ENCODE measurements around the gene BRMS1L.
"Not testable (repeated sequence)": the region's sequence is repeated elsewhere in the genome, so short reads cannot be mapped to it uniquely, and the experiment has no call there.

The BRMS1L gene, protein sequence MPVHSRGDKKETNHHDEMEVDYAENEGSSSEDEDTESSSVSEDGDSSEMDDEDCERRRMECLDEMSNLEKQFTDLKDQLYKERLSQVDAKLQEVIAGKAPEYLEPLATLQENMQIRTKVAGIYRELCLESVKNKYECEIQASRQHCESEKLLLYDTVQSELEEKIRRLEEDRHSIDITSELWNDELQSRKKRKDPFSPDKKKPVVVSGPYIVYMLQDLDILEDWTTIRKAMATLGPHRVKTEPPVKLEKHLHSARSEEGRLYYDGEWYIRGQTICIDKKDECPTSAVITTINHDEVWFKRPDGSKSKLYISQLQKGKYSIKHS

DNA sequence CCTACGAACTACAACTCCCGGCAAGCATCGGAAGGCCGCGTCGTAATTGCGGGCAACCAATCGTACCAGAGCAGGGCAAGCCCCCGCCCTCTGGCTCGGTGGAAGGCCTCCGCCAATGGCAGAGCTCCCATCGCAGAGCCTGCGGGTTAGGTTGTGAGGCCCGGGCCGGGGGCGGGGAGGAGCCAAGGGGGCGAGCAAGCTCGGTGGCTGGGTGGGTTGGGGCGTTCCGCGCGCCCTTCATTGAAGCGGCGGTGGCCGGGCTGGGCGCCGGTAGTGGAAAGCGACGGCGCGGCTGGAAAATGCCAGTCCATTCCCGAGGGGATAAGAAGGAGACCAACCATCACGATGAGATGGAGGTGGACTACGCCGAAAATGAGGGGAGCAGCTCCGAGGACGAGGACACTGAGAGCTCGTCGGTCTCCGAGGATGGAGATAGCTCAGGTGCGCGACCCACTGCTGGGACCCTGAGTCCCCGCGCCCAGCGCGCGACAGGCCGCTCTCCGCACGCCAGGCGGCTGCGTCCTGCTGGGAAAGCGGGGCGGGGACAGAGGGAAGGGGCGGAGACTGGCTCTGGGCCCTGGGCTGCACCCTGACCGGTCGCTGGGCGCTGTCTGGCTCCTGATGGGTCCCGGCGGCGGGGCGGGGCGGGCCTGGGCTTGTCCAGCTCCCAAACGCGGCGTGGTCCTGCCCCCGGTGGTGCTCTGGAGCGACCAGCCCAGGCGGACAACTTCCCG lies at the start of gene BRMS1L:
Gene BRMS1L, plus strand, starts transcription at position 121 of the 734 bp plus-strand sequence. Its CDS starts 179 bp downstream, at position 300.
- peak; percentile 94 for DNase-seq (ENCODE audit: low read depth)

DNA sequence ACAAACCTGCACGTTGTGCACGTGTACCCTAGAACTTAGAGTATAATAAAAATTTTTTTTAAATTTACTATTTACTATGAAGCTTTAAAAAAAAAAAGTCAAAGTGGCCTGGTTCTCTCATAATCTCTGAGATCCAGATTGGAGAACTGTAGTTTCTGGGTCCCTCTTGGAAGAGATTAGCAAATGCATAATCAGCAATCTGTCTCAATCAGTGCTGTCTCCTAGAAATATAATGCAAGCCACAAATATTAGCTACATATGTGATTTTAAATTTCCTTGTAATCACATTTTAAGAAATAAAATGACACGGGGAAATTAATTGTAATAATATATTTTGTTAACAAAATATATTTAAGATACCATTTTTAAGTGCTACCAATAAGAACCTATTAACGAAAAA lies 49.3 kb upstream of the BRMS1L start:
- no peak for DNase-seq (ENCODE audit: low read depth)

GRCh38 chr14:35777550-35777949 lies 48.6 kb upstream of the BRMS1L start:
- DNase-seq (ENCODE audit: low read depth): not testable (repeated sequence)

DNA sequence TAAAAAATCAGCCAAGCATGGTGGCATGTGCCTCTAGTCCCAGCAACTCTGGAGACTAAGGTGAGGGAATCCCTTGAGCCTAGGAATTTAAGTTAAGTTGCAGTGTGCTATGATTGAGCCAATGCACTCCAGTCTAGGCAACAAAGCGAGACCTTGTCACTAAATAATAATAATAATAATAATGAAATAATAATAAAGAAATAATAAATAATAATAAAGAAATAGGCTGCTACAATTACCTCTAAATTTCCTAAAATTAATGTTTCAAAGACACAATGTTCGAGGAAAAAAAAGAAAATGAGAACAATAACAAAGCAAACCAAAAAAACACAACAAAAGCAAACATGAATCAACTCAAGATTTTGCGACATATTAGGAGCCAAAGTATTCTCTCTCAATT lies 46.8 kb upstream of the BRMS1L start:
- no peak for DNase-seq (ENCODE audit: low read depth)

DNA sequence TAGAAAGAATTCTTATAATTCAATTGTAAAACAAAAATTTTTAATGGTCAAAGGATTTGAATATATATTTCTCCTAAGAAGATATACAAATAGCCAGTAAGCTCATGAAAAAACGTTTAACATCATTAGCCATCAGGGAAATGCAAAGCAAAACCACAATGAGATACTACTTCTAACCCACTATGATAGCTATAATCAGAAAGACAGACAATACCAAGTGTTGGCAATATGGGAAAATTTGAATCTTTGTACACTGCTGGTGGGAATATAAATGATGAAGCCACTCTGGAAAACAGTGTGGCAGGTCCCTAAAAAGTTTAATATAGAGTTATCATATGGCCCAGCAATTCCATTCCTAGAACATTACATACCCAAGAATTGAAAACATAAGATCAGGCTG lies 42.4 kb upstream of the BRMS1L start:
- DNase-seq (ENCODE audit: low read depth): no peak

- no peak for DNase-seq (ENCODE audit: low read depth)
These were observed 39.3 kb upstream of the BRMS1L start for GRCh38 chr14:35786856-35787255.

DNA sequence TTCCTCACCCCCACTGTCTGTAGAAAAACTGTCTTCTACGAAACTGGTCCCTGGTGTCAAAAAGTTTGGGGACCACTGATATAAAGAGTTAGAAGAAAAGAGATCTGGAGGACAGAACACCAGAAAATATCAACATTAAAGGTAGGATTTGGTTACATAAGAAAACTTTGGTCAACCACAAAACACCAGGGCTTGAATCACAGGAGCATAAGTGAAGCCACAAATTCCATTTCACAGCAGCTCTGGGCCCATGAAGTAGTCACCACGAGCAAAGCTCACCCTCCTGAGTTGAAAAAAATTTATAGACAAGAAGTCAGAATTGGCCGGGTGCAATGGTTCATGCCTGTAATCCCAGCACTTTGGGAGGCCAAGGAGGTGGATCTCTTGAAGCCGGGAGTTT lies 36.5 kb upstream of the BRMS1L start:
- DNase-seq (ENCODE audit: low read depth): no peak

GRCh38 chr14:35797796-35798195 lies 28.3 kb upstream of the BRMS1L start:
- no peak for DNase-seq (ENCODE audit: low read depth)

DNA sequence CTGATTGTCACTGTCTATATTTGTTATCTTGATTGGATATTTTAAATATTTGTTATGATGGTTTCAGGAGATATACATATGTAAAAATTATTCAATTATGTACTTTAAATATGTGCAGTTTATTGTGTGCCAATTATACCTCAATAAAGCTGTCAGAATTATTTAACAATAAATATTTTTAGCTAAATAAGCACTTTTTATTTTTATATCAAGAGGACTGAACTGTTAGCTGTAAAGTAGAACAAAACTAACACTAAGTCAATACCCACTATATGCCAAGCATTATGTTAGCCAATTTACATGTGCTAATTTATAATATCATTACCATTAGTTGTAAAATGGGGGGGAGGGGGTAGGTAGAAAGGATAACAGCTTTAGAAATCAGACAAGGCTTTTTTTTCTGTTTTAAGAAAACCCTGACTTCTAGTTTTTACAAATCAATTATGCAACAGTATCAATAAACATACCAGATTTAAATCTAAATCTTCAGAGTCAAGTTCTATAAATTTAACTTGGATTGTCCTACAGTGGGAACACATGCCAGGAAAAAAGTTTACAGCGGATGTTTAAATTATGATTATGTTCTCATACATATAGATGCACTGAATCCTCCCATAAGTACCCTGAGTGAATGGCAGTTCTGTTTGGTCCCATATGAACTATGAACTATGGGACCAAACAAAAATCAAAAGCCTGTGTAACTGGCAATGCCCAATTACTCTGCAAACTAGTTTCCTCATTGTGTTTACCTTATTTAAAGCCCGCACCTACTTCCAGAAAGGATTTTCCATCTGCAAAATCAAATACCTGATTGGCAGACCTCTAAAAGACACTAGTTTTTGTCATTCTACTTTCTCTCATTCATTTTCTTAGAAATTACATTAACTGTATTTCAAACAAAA lies 19.9 kb upstream of the BRMS1L start:
- DNase-seq (ENCODE audit: low read depth): no peak

GRCh38 chr14:35807131-35807961 lies 18.8 kb upstream of the BRMS1L start:
- no peak for DNase-seq (ENCODE audit: low read depth)

DNA sequence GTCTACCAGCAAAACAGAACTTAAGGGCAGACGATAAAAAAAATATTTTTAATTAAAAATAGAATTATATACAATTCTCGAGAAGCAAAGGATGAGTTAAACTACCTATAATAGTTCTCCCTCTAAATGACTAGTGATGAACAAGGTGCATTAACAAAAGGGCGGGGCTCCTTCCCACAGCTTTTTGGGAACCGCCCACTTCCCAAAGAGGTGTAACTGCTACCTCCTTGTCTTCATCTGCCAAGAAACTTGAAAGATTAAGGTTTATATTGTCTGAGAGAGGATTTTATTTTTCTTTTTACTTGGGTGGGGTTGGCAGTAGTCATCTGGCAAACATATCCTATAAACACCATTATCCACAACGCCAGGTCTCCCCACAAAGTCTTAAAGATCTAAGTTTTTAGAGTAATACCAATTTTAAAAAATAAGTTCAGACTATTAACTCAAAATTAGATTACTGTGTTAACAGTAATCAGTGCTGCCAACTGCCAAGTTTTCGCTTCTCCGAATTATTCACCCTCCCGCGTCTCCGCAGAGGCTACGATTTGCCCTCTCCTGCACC lies 18.0 kb upstream of the BRMS1L start:
- no peak for DNase-seq (ENCODE audit: low read depth)

GRCh38 chr14:35808638-35809563 lies 17.2 kb upstream of the BRMS1L start, which contains the start of gene RALGAPA1:
Gene RALGAPA1, minus strand, starts transcription at chr14:35809295. Its CDS starts 460 bp downstream, at chr14:35808835.
- peak; percentile 78 for DNase-seq (ENCODE audit: low read depth)

DNA sequence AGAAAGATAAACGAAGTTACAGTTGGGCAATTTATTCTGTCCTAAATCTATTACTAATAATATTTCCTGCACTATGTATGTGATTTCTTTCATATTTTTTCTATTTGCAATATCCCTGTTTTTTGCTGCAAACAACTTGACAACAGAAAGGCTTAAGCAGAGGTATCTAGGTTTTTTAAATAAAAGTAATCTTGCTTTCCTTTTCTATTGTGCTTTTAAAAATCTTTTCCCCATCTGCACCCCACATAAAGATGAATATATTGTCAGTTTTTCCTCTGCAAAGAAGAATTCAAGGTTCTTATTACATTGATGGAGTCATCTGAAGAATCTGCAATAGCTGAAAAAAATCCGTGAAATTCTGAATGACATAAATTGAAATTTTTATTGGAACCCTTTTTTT lies 16.5 kb upstream of the BRMS1L start:
- no peak for DNase-seq (ENCODE audit: low read depth)

DNA sequence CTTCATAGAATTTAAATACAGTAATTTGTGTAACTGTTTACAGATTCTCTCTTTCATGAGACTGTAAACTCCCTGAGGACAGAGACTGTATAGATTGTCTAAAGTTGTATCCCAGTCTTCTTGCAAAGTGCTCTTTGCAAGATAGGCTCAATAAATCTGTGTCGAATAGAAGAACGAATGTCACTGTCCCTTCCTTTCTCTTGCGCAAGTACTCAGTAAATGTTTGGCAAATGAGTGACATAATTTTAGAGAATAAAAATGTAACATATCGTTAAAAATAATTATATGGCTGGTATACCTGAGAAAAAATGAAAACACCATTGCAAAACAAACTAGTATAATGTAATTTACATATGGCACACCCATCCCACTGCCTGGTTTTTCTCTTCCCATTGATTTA lies 15.2 kb upstream of the BRMS1L start:
- DNase-seq (ENCODE audit: low read depth): no peak

GRCh38 chr14:35814371-35815005 lies 11.7 kb upstream of the BRMS1L start:
- peak; percentile 77 for DNase-seq (ENCODE audit: low read depth)

GRCh38 chr14:35818346-35819115 lies 7.6 kb upstream of the BRMS1L start:
- DNase-seq (ENCODE audit: low read depth): no peak

- DNase-seq (ENCODE audit: low read depth): no peak
These were observed 6.3 kb upstream of the BRMS1L start for GRCh38 chr14:35819591-35820540.

All from stimulated activated CD8-positive, alpha-beta memory T cell treated with anti-CD3 and anti-CD28 coated beads, Interleukin-7, amount 100 ng/mL, for 24 hours (primary cell).